SH-SY5Y (cell line): ENCODE data around the gene CD164L2.

ENCODE experiments used
- GATA2 ChIP-seq: IDR thresholded peaks from 2 replicates; pipeline ENCODE4 v1.6.1; 2011; ENCODE audit warnings: mild to moderate bottlenecking, low read depth, low read length
- GATA3 ChIP-seq: IDR thresholded peaks from 2 replicates; pipeline ENCODE4 v1.6.1; 2011; ENCODE audit warnings: low read depth, mild to moderate bottlenecking, low read length, moderate library complexity

- TF ChIP-seq GATA2 (no peak), GATA3 (no peak)
Measured at GRCh38 chr1:27366113-27366410, 17.1 kb downstream of the CD164L2 start.
